COLO668 (cell line): ENCODE measurements around the gene ITPKB.

Experiments used
- DNase-seq: peaks from one replicate; lab custom pipeline; 2025; ENCODE audit not compliant: unreplicated experiment; lab: John Stamatoyannopoulos, UW

The ITPKB gene

GRCh38 chr1:226708342-226708780 is 30.7 kb downstream of the ITPKB start:
- DNase-seq, result no peak

GRCh38 chr1:226706684-226707083 is 32.4 kb downstream of the ITPKB start:
- DNase-seq, result peak; percentile 27

GRCh38 chr1:226704169-226704937 is 34.7 kb downstream of the ITPKB start:
- DNase-seq, result no peak

- peak; percentile 87 for DNase-seq
These were observed 35.9 kb downstream of the ITPKB start for GRCh38 chr1:226702957-226703831.

- DNase-seq, result no peak
These were observed 36.6 kb downstream of the ITPKB start for GRCh38 chr1:226702318-226702956.

GRCh38 chr1:226700861-226701260 is 38.2 kb downstream of the ITPKB start:
- no peak for DNase-seq

GRCh38 chr1:226699166-226699565 is 39.9 kb downstream of the ITPKB start:
- DNase-seq, result no peak

- DNase-seq, result no peak
These were observed 40.4 kb downstream of the ITPKB start for GRCh38 chr1:226698659-226699058.

GRCh38 chr1:226697929-226698544 is 41.0 kb downstream of the ITPKB start:
- no peak for DNase-seq

GRCh38 chr1:226697151-226697928 is 41.7 kb downstream of the ITPKB start:
- no peak for DNase-seq

GRCh38 chr1:226696547-226696946 is 42.5 kb downstream of the ITPKB start:
- no peak for DNase-seq

GRCh38 chr1:226695335-226695900 is 43.7 kb downstream of the ITPKB start:
- DNase-seq, result no peak

- no peak for DNase-seq
These were observed 46.3 kb downstream of the ITPKB start for GRCh38 chr1:226692823-226693222.

- DNase-seq, result no peak
These were observed 46.9 kb downstream of the ITPKB start for GRCh38 chr1:226692051-226692792.

- no peak for DNase-seq
These were observed 47.8 kb downstream of the ITPKB start for GRCh38 chr1:226691247-226691646.

GRCh38 chr1:226690460-226690982 is 48.6 kb downstream of the ITPKB start:
- DNase-seq, result peak; percentile 63

- DNase-seq, result no peak
These were observed 50.3 kb downstream of the ITPKB start for GRCh38 chr1:226688808-226689207.

GRCh38 chr1:226688056-226688748 is 50.9 kb downstream of the ITPKB start:
- no peak for DNase-seq
